IPS DF 19.7 (cell line): ENCODE data around the gene SNX27.
"Not testable (repeated sequence)": the region's sequence is repeated elsewhere in the genome, so short reads cannot be mapped to it uniquely, and the experiment has no call there.

Source experiments
- DNase-seq: peaks from one replicate; pipeline ENCODE4 v3.0.0-alpha.2; 2013; ENCODE audit warnings: low read depth, low spot score

SNX27 gene

GRCh38 chr1:151720974-151721787 lies 109.3 kb downstream of the SNX27 start, which contains the start of gene RIIAD1:
RIIAD1 (plus strand) TSS chr1:151721522; CDS start chr1:151721537, 15 bp downstream.
- DNase-seq: no peak

- DNase-seq: no peak
Measured at GRCh38 chr1:151721788-151722510, 110.1 kb downstream of the SNX27 start.

- DNase-seq: no peak
Measured at GRCh38 chr1:151723726-151724370, 112.0 kb downstream of the SNX27 start.

- DNase-seq: no peak
Measured at GRCh38 chr1:151728151-151729054, 116.6 kb downstream of the SNX27 start.

GRCh38 chr1:151729157-151729965 lies 117.5 kb downstream of the SNX27 start:
- DNase-seq: no peak

- no peak for DNase-seq
Measured at GRCh38 chr1:151729966-151730291, 118.1 kb downstream of the SNX27 start.

- DNase-seq: no peak
Measured at GRCh38 chr1:151733126-151733525, 121.3 kb downstream of the SNX27 start.

GRCh38 chr1:151733995-151734394 lies 122.1 kb downstream of the SNX27 start:
- DNase-seq: not testable (repeated sequence)

- no peak for DNase-seq
Measured at GRCh38 chr1:151737026-151737425, 125.2 kb downstream of the SNX27 start.

GRCh38 chr1:151737479-151737878 lies 125.6 kb downstream of the SNX27 start:
- no peak for DNase-seq

GRCh38 chr1:151739590-151740355 lies 127.9 kb downstream of the SNX27 start:
- no peak for DNase-seq

- no peak for DNase-seq
Measured at GRCh38 chr1:151741516-151741915, 129.7 kb downstream of the SNX27 start.
